DND-41 (cell line): ENCODE results near the gene SLC11A2.

Experiments used
- EZH2 ChIP-seq: IDR thresholded peaks from 3 replicates; pipeline ENCODE4 v1.6.1; 2012; ENCODE audit warnings: borderline replicate concordance, low read depth, mild to moderate bottlenecking, moderate library complexity, low read length, inconsistent platforms; ENCODE audit not compliant: severe bottlenecking
- TF ChIP-seq, protein P1 (sequence below): IDR thresholded peaks from 2 replicates; pipeline ENCODE4 v1.5.1; 2012; ENCODE audit warnings: borderline replicate concordance, low read length, moderate library complexity, mild to moderate bottlenecking; ENCODE audit not compliant: poor library complexity, severe bottlenecking; ENCODE audit errors: extremely low read depth

DNA sequence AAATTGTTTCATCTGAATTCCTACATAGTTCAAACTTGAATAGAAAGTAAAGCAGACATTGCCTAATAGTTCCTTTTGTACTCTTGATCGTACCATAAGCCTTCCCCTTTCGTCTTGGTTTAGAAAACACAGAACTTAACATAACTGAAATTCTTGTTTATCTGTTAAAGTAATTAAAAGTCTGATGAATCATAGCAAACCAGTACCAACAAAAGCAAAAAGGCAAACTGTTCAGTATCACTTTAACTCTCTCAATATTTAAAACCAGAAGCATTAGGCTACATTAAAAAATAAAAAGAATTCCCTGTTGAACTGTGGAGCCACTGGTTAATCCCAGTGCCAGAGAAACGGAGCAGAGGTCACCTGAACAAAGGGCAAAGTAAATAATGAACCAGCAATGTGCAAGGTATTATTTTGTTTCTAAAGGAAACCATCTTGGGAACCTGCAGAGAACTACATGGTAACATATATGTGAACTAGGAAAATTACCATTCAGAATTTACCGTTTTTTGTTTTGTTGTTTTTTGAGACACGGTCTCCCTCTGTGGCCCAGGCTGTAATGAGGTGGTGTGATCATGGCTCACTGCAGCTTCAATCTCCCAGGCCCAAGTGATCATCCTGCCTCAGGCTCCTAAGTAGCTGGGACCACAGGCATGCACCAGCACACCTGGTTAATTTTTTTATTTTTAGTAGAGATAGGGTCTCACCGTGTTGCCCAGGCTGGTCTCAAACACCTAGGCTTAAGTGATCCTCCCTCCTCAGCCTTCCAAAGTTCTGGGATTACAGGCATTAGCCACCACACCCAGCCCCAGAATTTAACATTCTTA, 91.0 kb downstream of the SLC11A2 start:
- TF ChIP-seq, protein P1, sequence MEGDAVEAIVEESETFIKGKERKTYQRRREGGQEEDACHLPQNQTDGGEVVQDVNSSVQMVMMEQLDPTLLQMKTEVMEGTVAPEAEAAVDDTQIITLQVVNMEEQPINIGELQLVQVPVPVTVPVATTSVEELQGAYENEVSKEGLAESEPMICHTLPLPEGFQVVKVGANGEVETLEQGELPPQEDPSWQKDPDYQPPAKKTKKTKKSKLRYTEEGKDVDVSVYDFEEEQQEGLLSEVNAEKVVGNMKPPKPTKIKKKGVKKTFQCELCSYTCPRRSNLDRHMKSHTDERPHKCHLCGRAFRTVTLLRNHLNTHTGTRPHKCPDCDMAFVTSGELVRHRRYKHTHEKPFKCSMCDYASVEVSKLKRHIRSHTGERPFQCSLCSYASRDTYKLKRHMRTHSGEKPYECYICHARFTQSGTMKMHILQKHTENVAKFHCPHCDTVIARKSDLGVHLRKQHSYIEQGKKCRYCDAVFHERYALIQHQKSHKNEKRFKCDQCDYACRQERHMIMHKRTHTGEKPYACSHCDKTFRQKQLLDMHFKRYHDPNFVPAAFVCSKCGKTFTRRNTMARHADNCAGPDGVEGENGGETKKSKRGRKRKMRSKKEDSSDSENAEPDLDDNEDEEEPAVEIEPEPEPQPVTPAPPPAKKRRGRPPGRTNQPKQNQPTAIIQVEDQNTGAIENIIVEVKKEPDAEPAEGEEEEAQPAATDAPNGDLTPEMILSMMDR, result no peak
- no peak for TF ChIP-seq EZH2
